ENCODE measurements around the gene CAMK2D. TPM values are rescaled to one million over a fixed set of nuclear protein-coding genes. Genes with fewer than 3 reads are reported as not detected.

CAMK2D gene

GRCh38 chr4:113404167-113404571 is 357.4 kb downstream of the CAMK2D start:
- Histone ChIP-seq H3K27me3 (ENCODE audit: control insufficient read depth in 3 of 3, insufficient read depth in 3 of 3, low read depth in 1 of 3, low read length in 3 of 3) (no peaks in the 10 kb centered on the region), H3K9me3 (replicated peaks in 1 of 2; ENCODE audit: control insufficient read depth in 2 of 2, insufficient read depth in 1 of 2, low read depth in 1 of 2, low read length in 2 of 2) (no peaks in the 10 kb centered on the region)

More at GRCh38 chr4:113404167-113404571, 357.4 kb downstream of the CAMK2D start:
- Histone ChIP-seq H2BK12ac (ENCODE audit: low read length) (no peak overlapping the region), H3K4me1 (ENCODE audit: control insufficient read depth in 2 of 2, insufficient read depth in 1 of 2, low read depth in 1 of 2, low read length in 2 of 2) (peaks cover 0 to 4% of the 10 kb centered on the region in 2 donors), H3K14ac (ENCODE audit: low read length) (no peak overlapping the region), H2BK15ac (ENCODE audit: low read length) (no peak overlapping the region), H3K18ac (ENCODE audit: low read length) (no peak overlapping the region), H4K8ac (ENCODE audit: low read depth, low read length) (no peak overlapping the region), H4K91ac (ENCODE audit: low read depth, low read length, poor library complexity) (no peak overlapping the region), H2BK120ac (ENCODE audit: low read depth, low read length) (no peak overlapping the region), H2AK5ac (ENCODE audit: low read depth, low read length) (no peak overlapping the region), H3K27ac (replicated peaks; ENCODE audit: low read length) (no peak overlapping the region), H2AFZ (ENCODE audit: low read length) (no peak overlapping the region), H3K9ac (ENCODE audit: low read depth, low read length, poor library complexity) (no peak overlapping the region), H3K4me3 (ENCODE audit: low read length in 2 of 2) (no peak overlapping the region), H3K4ac (ENCODE audit: low read length) (no peak overlapping the region), H3K4me2 (ENCODE audit: insufficient read depth, low read length, poor library complexity, severe bottlenecking) (no peak overlapping the region), H3K23ac (ENCODE audit: low read depth, low read length, poor library complexity) (no peak overlapping the region), H3K79me1 (ENCODE audit: low read depth, low read length) (no peaks in the 10 kb centered on the region), H2BK5ac (ENCODE audit: low read length) (no peak overlapping the region), H3K36me3 (replicated peaks in 1 of 2; ENCODE audit: control insufficient read depth in 2 of 2, insufficient read depth in 2 of 2, low read length in 2 of 2) (no peaks in the 10 kb centered on the region)
- WGBS, 2 donors (ENCODE audit: extremely low coverage in 2 of 2, insufficient read length in 2 of 2, insufficient replicate concordance in 1 of 2), result no CpG with 5 or more reads among the region's 4 CpGs
- DNase-seq (ENCODE audit: low spot score), result no peak

Small RNA genes within 50 kb of the gene (small RNA-seq; reads per million reads assigned to genes)
- gene RN7SL184P (ENCODE audit: insufficient read depth) (not detected), gene RNU1-138P (ENCODE audit: insufficient read depth) (not detected)
